Prostate gland (tissue), 2 donors: Measurements from ENCODE around the gene TRAF2. TPM values are rescaled to one million over a fixed set of nuclear protein-coding genes. Genes with fewer than 3 reads are reported as not detected.

Source experiments
- DNase-seq: peaks from one replicate; pipeline ENCODE4 v3.0.0-alpha.2; 2019; ENCODE audit warnings: low spot score
- H3K27ac ChIP-seq, 2 donors: fragments of 200-600 bp; sonication (generic); 2 replicates each; pipeline ENCODE4 v1.5.1; 2017 to 2019
- H3K27me3 ChIP-seq: fragments of 200-600 bp; sonication (generic); replicated peaks from 2 replicates; pipeline ENCODE4 v1.5.1; 2019; ENCODE audit not compliant: insufficient read depth
- H3K36me3 ChIP-seq, 2 donors: fragments of 200-600 bp; sonication (generic); 1 replicate in 1 of 2; 2 replicates in 1 of 2; pipeline versions ENCODE4 v1.5.1 to v1.8.1; 2017 to 2019
- H3K4me1 ChIP-seq: fragments of 200-600 bp; sonication (generic); replicated peaks from 2 replicates; pipeline ENCODE4 v1.5.1; 2019
- H3K4me3 ChIP-seq, 2 donors: fragments of 200-600 bp; sonication (generic); 2 replicates each; pipeline ENCODE4 v1.5.1; 2017 to 2019
- H3K9me3 ChIP-seq: fragments of 200-600 bp; sonication (generic); 2 replicates; pipeline ENCODE4 v1.5.1; 2017
- CTCF ChIP-seq, 4 experiments: fragments of 200-600 bp in 2 of 4; fragments of 450-650 bp in 2 of 4; sonication (generic) in 2 of 4; IDR thresholded peaks; 1 replicate in 3 of 4; 2 replicates in 1 of 4; pipeline ENCODE4 v1.5.1; 2016 to 2019; ENCODE audit warnings: antibody characterized with exemption in 4 of 4, mild to moderate bottlenecking in 2 of 4, moderate library complexity in 2 of 4
- POLR2A ChIP-seq: fragments of 450-650 bp; IDR thresholded peaks from one replicate; pipeline ENCODE4 v1.6.1; 2016; ENCODE audit warnings: antibody characterized with exemption, mild to moderate bottlenecking
- POLR2AphosphoS5 ChIP-seq: sonication (generic); formaldehyde crosslinking; IDR thresholded peaks from one replicate; pipeline ENCODE4 v1.6.1; 2017; ENCODE audit warnings: antibody characterized with exemption
- WGBS: methylation state at CpG from one replicate; pipeline ENCODE4 v1.1.5; 2018; 5-methylcytosine and 5-hydroxymethylcytosine counted together
- intact Hi-C: fragments of 100-400 bp; cut with DNase I; formaldehyde crosslinking; loops from one replicate; pipeline ENCODE4 v1.14.2; 2022
- total RNA-seq, 2 donors: library from RNA; depleted of rRNA; stranded (reverse); fragments of >200 nt; gene quantifications; one replicate each; pipeline ENCODE4 v1.1.0, GENCODE V29; 2016

Gene TRAF2
- total RNA-seq, 2 donors from 2014 or later = 23.6 to 24.2 TPM

GRCh38 chr9:136952876-136953770 is 66.8 kb downstream of the TRAF2 start:
- H3K27ac ChIP-seq = no peak overlapping the region
- no peak for DNase-seq
- no peak overlapping the region for H3K4me3 ChIP-seq
- H3K9me3 ChIP-seq = no peaks in the 10 kb centered on the region
- intact Hi-C loops = loop anchor here (5.0 kb wide), 1 partner anchor 79 kb away; the partner anchor contains the start of gene FUT7
- 90% methylated on average over 36 of the region's 44 CpGs for WGBS
- no peaks in the 10 kb centered on the region for H3K36me3 ChIP-seq
- H3K4me1 ChIP-seq = no peaks in the 10 kb centered on the region
- no peak for TF ChIP-seq CTCF (IDR thresholded peaks at IDR 0.05)
- no peak for TF ChIP-seq POLR2AphosphoS5
- TF ChIP-seq POLR2A = no peak
- H3K27me3 ChIP-seq = no peaks in the 10 kb centered on the region

GRCh38 chr9:136953771-136954269 is 67.5 kb downstream of the TRAF2 start:
- no peak for TF ChIP-seq POLR2AphosphoS5
- TF ChIP-seq CTCF (IDR thresholded peaks at IDR 0.05) = no peak
- TF ChIP-seq POLR2A = no peak
- intact Hi-C loops = loop anchor here (5.0 kb wide), 1 partner anchor 78 kb away; the partner anchor contains the start of gene FUT7
- Histone ChIP-seq H3K4me1 (no peaks in the 10 kb centered on the region), H3K27ac (no peak overlapping the region), H3K9me3 (no peaks in the 10 kb centered on the region), H3K36me3 (no peaks in the 10 kb centered on the region), H3K27me3 (no peaks in the 10 kb centered on the region), H3K4me3 (no peak overlapping the region)
- 89% methylated on average over 17 of the region's 19 CpGs for WGBS
- DNase-seq = no peak

- DNase-seq = no peak
- TF ChIP-seq CTCF (IDR thresholded peaks at IDR 0.05) = no peak
- no peak for TF ChIP-seq POLR2A
- TF ChIP-seq POLR2AphosphoS5 = no peak
- intact Hi-C loops = loop anchor here (5.0 kb wide), 1 partner anchor 78 kb away; the partner anchor contains the start of gene FUT7
- Histone ChIP-seq H3K4me1 (no peaks in the 10 kb centered on the region), H3K36me3 (no peaks in the 10 kb centered on the region), H3K27me3 (no peaks in the 10 kb centered on the region), H3K27ac (no peak overlapping the region), H3K9me3 (no peaks in the 10 kb centered on the region), H3K4me3 (no peak overlapping the region)
- 91% methylated on average over 25 of the region's 25 CpGs for WGBS
Observed at GRCh38 chr9:136954270-136955083, 68.2 kb downstream of the TRAF2 start.

- 91% methylated on average over 14 of the region's 14 CpGs for WGBS
- no peak overlapping the region for H3K4me3 ChIP-seq
- no peak for DNase-seq
- H3K27me3 ChIP-seq = no peaks in the 10 kb centered on the region
- H3K27ac ChIP-seq = no peak overlapping the region
- no peaks in the 10 kb centered on the region for H3K36me3 ChIP-seq
- intact Hi-C loops = no loop called here
- no peaks in the 10 kb centered on the region for H3K9me3 ChIP-seq
- H3K4me1 ChIP-seq = no peaks in the 10 kb centered on the region
- no peak for TF ChIP-seq POLR2A
- TF ChIP-seq CTCF (IDR thresholded peaks at IDR 0.05) = no peak
- no peak for TF ChIP-seq POLR2AphosphoS5
Observed at GRCh38 chr9:136955202-136955942, 69.1 kb downstream of the TRAF2 start.
